ENCODE measurements around the gene CAMK2D. TPM values are rescaled to one million over a fixed set of nuclear protein-coding genes. Genes with fewer than 3 reads are reported as not detected.

The CAMK2D gene
- total RNA-seq, 1 experiment from 2014 or later: 15.4 TPM

DNA sequence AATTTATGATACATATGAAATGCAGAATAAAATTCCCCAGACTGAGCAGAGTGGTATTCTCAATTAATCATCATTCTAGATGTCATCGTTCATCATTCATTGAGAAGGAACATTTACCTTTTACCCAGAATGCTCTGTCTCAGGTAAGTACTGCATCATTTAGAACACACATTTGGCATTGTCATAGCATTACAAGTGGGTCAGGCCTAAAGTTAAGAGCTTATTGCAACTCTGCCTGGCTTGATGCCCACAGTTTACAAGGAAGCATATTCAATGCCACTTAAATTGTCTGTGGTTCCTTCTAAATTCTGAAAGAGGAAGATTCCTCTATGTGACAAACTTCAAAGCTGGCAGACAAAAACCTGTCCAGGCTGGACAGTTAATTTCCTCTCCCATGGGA, 87.3 kb downstream of the CAMK2D start:
- intact Hi-C loops (cut with micrococcal nuclease): no loop called here
- Histone ChIP-seq H3K36me3 (ENCODE audit: low read depth, low read length) (no peaks in the 10 kb centered on the region), H3K4me2 (ENCODE audit: low read length) (no peak overlapping the region), H3K4me3 (ENCODE audit: low read length) (no peak overlapping the region), H3F3A (ENCODE audit: low read length, unreplicated experiment) (no peaks in the 10 kb centered on the region), H4K20me1 (ENCODE audit: low read length) (no peaks in the 10 kb centered on the region), H3K9me3 (ENCODE audit: low read length) (no peaks in the 10 kb centered on the region), H2AFZ (ENCODE audit: low read length) (no peak overlapping the region), H3K79me2 (ENCODE audit: low read length) (no peaks in the 10 kb centered on the region), H3K9ac (ENCODE audit: low read length) (no peak overlapping the region), H3K9me2 (replicated peaks; ENCODE audit: low read length) (no peaks in the 10 kb centered on the region), H3K27ac (ENCODE audit: low read length) (no peak overlapping the region), H3K27me3 (ENCODE audit: low read length) (no peaks in the 10 kb centered on the region), H3K4me1 (ENCODE audit: insufficient read depth, low read length) (peaks cover 16% of the 10 kb centered on the region)
- TF ChIP-seq, protein P1, sequence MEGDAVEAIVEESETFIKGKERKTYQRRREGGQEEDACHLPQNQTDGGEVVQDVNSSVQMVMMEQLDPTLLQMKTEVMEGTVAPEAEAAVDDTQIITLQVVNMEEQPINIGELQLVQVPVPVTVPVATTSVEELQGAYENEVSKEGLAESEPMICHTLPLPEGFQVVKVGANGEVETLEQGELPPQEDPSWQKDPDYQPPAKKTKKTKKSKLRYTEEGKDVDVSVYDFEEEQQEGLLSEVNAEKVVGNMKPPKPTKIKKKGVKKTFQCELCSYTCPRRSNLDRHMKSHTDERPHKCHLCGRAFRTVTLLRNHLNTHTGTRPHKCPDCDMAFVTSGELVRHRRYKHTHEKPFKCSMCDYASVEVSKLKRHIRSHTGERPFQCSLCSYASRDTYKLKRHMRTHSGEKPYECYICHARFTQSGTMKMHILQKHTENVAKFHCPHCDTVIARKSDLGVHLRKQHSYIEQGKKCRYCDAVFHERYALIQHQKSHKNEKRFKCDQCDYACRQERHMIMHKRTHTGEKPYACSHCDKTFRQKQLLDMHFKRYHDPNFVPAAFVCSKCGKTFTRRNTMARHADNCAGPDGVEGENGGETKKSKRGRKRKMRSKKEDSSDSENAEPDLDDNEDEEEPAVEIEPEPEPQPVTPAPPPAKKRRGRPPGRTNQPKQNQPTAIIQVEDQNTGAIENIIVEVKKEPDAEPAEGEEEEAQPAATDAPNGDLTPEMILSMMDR (conservative IDR thresholded peaks at IDR 0.05; ENCODE audit: low read depth, low read length): no peak
- no peak for ATAC-seq
- DNase-seq: no peak
- CTCF ChIA-PET: no interaction called here
- no TSS peak for BruUV-seq (replicated peaks)
- POLR2A ChIA-PET (ENCODE audit: unreplicated experiment): no interaction called here

- intact Hi-C loops (cut with micrococcal nuclease): no loop called here
- TF ChIP-seq EZH2phosphoT487 (IDR thresholded peaks at IDR 0.05; ENCODE audit: borderline replicate concordance, low read length) (no peak), EZH2 (IDR thresholded peaks at IDR 0.05; ENCODE audit: low read length, unreplicated experiment) (no peak)
- TF ChIP-seq, protein P1 (conservative IDR thresholded peaks at IDR 0.05; ENCODE audit: low read depth, low read length): no peak
Observed at GRCh38 chr4:113673450-113673849, 88.1 kb downstream of the CAMK2D start.

GRCh38 chr4:113666386-113667114, 95.0 kb downstream of the CAMK2D start:
- no peak for DNase-seq
- Histone ChIP-seq H3F3A (ENCODE audit: low read length, unreplicated experiment) (no peaks in the 10 kb centered on the region), H3K4me3 (ENCODE audit: low read length) (no peak overlapping the region), H3K9me3 (ENCODE audit: low read length) (no peaks in the 10 kb centered on the region), H3K36me3 (ENCODE audit: low read depth, low read length) (no peaks in the 10 kb centered on the region), H3K9ac (ENCODE audit: low read length) (no peak overlapping the region), H4K20me1 (ENCODE audit: low read length) (no peaks in the 10 kb centered on the region), H3K4me2 (ENCODE audit: low read length) (no peak overlapping the region), H3K4me1 (ENCODE audit: insufficient read depth, low read length) (no peaks in the 10 kb centered on the region), H3K9me2 (replicated peaks; ENCODE audit: low read length) (no peaks in the 10 kb centered on the region), H2AFZ (ENCODE audit: low read length) (no peak overlapping the region), H3K79me2 (ENCODE audit: low read length) (no peaks in the 10 kb centered on the region), H3K27me3 (ENCODE audit: low read length) (no peaks in the 10 kb centered on the region), H3K27ac (ENCODE audit: low read length) (no peak overlapping the region)
- POLR2A ChIA-PET (ENCODE audit: unreplicated experiment): no interaction called here
- ATAC-seq: no peak
- TF ChIP-seq EZH2phosphoT487 (IDR thresholded peaks at IDR 0.05; ENCODE audit: borderline replicate concordance, low read length): no peak
- TF ChIP-seq, protein P1 (conservative IDR thresholded peaks at IDR 0.05; ENCODE audit: low read depth, low read length): no peak
- no peak for TF ChIP-seq EZH2 (IDR thresholded peaks at IDR 0.05; ENCODE audit: low read length, unreplicated experiment)
- CTCF ChIA-PET: no interaction called here
- BruUV-seq (replicated peaks): no TSS peak
- intact Hi-C loops (cut with micrococcal nuclease): no loop called here

More at GRCh38 chr4:113673450-113673849, 88.1 kb downstream of the CAMK2D start:
- Histone ChIP-seq H3K4me2 (ENCODE audit: low read length) (no peak overlapping the region), H3K9ac (ENCODE audit: low read length) (no peak overlapping the region), H3K9me2 (replicated peaks; ENCODE audit: low read length) (no peaks in the 10 kb centered on the region), H3K79me2 (ENCODE audit: low read length) (no peaks in the 10 kb centered on the region), H2AFZ (ENCODE audit: low read length) (no peak overlapping the region), H3K4me1 (ENCODE audit: insufficient read depth, low read length) (peaks cover 16% of the 10 kb centered on the region), H3F3A (ENCODE audit: low read length, unreplicated experiment) (no peaks in the 10 kb centered on the region), H3K9me3 (ENCODE audit: low read length) (no peaks in the 10 kb centered on the region), H4K20me1 (ENCODE audit: low read length) (no peaks in the 10 kb centered on the region), H3K27ac (ENCODE audit: low read length) (no peak overlapping the region), H3K36me3 (ENCODE audit: low read depth, low read length) (no peaks in the 10 kb centered on the region), H3K4me3 (ENCODE audit: low read length) (no peak overlapping the region), H3K27me3 (ENCODE audit: low read length) (no peaks in the 10 kb centered on the region)
- DNase-seq (peak; percentile 53), ATAC-seq (peak; percentile 63)
- ChIA-PET POLR2A (ENCODE audit: unreplicated experiment) (no interaction called here), CTCF (no interaction called here)
- BruUV-seq (replicated peaks): no TSS peak
